NCI-H2227 (cell line): ENCODE data around the gene GRID2.

Experiments used
- DNase-seq: peaks from one replicate; lab custom pipeline; 2025; ENCODE audit not compliant: unreplicated experiment; lab: John Stamatoyannopoulos, UW

Gene GRID2

DNA sequence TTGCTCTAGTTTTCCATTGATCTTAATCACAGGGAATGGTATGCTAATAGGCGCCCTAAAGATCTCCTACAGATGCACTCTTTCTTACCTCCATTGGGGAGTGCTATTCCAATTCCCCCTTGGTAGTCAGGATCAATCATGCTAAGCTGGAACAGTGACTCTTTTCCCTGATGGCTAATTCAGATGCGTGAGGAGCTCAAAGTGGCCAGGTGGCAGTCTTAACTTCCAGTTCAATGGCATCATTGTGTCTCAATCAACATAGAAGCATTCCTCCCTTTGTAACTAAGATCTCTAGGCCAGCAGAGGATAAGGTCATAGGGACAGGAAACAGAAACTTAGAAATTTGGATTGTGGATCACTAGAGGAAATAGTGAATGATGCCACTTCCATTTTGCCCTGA lies 216.8 kb downstream of the GRID2 start:
- no peak for DNase-seq

DNA sequence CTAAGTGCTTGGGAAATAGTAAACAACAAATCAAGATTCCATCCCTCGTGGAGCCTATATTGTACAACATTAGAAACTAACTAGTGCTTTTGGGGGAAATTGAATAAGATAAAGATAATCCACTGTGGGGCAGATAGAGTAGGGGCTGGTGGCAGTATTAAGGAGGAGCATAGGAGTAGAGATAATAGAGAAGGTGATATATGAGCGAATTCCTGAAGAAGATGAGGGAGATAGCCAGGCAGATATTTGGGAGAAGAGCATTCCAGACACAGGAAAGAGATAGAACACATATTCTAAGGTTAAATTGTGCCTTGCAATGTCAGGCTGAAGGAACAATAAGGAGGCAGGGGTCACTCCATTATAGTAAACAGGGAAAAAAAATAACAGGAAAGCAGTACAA lies 218.2 kb downstream of the GRID2 start:
- DNase-seq, result no peak

DNA sequence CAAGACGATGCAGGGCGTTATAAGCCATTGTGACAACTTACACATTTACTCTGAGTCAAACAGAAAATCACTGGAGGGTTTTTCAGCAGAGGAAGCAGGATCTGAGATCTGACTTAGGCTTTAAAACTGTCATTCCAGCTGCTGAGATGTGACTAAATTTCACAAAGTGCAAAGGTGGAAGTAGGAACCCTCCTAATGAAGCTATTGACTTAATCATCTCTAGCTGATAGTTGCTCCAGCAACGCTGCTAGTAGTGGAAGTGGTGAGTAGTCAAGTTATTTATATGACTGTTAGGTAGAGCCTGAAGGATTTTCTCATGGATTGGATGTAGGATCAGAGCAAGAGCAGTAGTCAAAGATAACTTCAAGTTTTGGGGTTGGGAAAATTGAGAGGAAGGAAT lies 218.6 kb downstream of the GRID2 start:
- DNase-seq, result no peak

DNA sequence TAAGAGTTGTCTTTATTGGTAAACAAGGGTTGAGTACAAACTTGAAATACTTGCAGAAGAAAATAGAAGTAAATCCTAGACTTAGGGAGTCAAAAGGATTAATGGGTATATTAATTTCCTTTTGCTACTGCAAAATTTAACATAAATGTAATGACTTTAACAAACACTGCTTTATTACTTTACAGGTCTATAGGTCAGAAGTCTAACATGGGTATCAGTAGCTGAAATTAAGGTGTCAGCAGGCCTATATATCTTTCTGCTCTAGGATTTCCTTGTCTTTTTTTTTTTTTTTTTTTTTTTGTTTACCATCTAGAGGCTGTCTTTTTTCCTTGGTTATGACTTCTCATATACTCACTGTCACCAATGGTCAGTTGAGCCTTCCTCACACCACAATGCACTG lies 220.4 kb downstream of the GRID2 start:
- no peak for DNase-seq

DNA sequence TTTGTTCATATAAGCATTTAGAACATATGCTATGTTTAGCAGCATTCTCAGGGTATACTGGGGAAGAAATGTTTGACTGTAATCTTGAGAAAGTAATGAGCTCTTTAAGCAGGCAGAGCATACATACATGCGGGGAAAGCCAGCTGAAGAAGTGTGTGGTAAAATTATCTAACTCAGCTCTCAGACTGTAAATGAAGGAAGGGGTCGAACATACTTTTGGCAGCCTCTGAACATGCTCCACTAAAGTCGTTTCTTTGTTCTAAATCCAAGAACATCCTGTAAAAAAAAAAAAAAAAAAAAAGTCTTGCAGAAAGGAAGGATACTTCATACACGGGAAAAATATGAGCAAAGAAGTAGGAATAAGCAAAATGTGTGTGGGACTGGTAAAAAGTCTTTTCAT lies 224.8 kb downstream of the GRID2 start:
- DNase-seq, result no peak

DNA sequence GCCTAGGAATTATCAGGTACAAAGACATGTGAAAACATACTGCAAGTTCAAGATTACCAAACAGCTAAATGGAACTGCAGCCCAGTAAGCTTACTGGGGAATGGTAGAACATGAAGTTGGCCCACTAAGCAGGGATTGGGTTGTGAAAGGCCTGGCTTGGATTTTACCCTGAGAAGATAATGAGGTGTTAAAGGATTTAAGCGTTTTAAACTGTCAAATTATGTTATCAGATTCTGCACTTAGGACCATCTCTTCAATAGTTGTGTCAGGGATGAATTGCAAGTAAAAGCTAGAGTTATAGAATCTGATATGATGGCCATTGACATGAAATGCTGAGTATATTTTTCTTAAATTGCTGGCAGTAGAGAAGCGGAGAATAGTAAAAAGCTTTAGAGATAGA lies 225.7 kb downstream of the GRID2 start:
- no peak for DNase-seq

DNA sequence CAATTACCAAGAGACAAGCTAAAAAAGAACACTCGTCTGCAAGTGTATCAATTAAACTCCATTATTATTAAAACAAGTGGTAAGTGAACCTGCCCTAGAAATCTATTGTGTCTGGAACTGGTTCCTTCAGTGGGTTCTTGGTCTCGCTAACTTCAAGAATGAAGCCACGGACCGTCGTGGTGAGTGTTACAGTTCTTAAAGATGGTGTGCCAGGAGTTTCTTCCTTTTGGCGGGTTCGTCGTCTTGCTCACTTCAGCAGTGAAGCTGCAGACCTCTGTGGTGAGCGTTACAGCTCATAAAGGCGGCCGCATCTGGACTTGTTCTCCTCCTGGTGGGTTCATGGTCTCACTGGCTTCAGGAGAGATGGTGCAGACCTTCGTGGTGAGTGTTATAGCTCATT lies 231.8 kb downstream of the GRID2 start:
- DNase-seq, result no peak

DNA sequence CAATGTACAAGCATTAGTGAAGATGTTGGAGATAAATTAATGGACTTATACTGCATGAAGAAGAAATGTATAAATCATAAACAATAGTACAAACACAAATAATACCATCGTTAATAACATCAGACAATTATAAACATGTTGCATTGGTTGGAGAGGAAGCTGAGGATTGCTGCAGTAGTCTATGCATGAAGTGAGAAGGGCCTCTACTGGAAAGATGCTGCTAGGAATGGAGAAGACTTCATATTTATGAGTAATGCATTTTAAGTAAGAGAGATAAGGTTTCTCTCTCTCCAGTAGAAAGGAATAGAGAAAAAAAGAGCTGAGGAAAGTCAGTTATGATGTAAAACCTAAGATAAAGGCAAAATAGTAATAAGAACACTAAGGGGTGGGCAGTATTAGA lies 247.8 kb downstream of the GRID2 start:
- DNase-seq, result no peak

DNA sequence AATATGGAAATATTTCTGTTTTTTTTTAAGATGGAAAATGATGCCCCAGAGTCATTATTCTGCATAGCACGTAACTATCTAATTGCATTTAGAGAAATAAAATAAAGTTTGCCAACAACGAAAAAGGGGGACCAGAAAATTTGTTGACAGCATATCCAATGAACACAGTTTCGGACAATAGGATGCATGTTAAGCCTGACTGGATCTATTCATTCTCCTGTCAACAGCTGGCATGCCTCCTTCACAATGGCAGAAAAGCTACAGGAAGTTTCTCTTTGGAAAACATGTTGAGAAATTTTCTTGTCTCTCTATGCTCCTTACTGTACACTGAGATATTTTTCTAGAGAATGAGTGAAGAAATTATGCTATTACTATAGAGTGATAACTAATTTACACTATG lies 262.5 kb downstream of the GRID2 start:
- no peak for DNase-seq

DNA sequence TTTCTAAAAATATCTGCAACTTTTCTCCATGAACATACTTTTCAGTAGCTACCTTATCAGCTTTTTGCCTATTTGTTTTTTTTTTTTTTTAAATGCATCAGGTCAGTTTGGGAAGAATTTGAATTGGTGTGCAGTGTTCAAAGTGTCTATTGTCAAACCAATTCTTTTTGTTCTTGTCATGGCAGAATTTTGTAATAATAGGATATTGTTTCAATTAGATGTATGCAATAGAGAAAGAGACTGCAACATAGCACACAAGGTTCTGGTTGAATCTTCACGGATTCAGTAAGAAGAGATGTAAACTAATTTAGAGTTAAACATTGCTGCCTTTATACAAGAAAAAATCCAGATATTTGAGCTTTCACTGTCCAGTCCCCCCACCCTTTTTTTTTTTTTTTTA lies 277.1 kb downstream of the GRID2 start:
- DNase-seq, result no peak

DNA sequence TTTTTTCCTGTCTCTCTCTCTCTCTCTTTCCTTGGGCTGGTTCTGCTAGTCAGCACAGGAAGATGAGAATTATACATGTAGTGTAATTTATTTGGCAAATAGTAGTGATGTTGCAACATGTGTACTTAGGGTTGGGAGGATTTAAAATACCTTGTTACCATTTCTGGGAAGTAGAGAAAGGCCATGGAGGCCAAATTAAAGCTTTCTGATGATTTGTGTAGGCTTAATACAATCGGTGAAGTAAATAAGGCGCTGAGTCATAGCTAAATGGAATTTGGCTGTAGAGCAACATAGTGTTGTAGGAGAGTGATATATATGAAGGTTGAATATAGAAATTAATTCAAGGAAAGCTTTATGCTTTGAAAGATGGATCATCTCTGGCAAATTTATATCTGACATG lies 295.3 kb downstream of the GRID2 start:
- DNase-seq, result no peak

DNA sequence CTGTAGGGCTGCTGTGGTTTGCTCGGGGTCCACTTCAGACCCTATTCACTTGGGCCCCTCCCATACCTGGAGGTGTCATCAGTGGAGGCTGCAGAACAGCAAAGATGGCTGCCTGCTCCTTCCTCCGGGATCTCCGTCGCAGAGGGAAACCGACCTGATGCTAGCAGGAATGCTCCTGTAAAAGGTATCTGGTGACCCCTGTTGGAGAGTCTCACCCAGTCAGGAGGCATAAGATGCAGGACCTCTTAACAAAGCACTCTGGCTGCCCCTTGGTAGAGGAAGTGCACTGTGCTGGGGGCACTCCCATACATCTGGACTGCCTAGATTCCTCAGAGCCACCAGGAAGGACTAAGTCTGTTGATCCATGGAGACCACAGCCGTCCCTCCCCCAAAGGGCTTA lies 296.9 kb downstream of the GRID2 start:
- no peak for DNase-seq

DNA sequence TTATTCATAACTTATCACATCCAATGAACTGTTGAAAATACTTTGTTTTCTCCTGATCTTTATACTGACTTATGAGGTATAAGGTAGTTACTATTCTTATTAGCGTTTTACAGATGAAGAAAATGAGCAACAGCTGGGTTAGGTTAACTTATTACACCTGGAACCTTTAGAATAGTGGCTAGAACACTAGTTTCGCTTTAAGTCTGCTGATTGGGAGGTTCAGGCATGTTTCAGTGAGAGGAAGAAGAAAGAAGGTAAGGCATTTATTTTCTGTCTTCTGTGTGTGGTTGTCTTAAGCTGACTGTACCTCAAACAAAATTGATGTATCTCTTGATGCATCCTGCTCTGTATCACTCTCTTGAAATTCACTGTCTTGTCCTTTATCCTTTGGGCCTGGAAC lies 302.5 kb downstream of the GRID2 start:
- no peak for DNase-seq

DNA sequence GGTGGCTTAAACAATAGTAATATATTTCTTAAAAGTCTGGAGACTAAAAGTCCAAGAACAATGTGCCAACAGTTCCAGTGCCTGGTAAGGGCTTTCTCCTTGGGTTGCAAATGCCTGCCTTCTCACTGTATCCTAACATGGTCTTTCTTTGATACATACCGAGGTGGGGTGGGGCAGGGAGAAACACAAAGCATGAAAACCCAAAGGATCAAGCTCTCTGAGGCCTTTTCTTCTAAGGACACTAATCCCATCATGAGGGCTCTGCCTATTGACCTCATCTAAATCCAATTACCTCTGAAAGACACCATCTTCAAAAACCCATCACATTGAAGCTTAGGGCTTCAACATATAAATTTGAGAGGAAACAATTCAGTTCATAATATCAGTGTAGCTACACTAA lies 311.3 kb downstream of the GRID2 start:
- DNase-seq, result no peak

DNA sequence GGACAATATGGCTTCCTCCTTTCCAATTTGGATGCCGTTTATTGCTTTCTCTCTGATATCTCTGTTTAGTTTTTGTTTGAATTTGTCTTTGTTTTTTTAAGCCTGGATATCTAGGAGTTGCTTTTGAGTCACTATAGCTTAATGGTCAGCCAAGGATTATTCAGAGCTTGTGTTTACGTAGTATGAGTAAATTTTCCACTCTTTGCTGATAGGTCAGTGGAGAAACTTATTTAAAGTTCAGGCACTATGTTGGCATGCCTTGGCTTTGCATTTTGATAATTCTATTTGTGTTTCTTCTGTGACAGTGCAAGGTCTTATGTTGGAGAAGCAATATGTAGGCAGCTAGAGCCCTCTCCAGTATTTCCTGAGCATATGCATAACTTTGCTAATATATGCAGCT lies 315.2 kb downstream of the GRID2 start:
- DNase-seq, result no peak

DNA sequence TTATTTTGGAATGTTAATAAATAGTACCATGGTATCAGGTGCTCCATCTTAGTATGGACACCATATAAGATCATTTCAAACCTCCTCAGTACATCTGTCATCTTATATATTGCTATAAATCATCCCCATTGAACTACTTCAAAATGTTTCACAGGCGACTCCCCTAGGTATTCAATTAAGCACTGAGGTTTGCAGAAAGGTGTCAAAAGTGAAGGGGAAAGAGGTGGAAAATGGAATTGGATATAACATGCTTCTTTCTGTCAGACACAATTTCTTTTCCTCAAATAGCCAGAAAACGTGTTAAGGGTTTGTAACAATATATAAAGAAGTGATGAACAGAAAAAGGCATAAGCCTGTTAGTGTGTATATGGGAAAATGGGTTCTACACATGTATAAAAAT lies 325.5 kb downstream of the GRID2 start:
- peak; percentile 20 for DNase-seq

DNA sequence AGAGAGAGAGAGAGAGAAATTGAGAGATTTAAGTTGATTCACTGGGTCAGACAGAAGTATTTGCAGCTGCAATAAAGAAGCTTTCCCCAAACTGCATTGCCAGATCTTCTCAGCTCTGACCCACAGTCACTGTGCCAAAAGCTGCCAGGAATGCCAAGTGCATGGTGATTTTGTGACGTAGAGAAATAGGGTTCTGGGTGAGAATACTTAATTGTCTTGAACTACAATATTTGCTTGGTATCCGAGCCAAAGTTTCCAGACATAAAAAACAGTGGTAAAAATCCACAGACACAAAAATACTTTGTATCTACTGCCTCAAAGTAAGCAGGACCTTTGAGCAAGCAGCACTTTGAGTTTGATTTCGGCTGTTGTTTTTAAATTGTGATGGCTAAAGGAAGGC lies 331.1 kb downstream of the GRID2 start:
- no peak for DNase-seq

DNA sequence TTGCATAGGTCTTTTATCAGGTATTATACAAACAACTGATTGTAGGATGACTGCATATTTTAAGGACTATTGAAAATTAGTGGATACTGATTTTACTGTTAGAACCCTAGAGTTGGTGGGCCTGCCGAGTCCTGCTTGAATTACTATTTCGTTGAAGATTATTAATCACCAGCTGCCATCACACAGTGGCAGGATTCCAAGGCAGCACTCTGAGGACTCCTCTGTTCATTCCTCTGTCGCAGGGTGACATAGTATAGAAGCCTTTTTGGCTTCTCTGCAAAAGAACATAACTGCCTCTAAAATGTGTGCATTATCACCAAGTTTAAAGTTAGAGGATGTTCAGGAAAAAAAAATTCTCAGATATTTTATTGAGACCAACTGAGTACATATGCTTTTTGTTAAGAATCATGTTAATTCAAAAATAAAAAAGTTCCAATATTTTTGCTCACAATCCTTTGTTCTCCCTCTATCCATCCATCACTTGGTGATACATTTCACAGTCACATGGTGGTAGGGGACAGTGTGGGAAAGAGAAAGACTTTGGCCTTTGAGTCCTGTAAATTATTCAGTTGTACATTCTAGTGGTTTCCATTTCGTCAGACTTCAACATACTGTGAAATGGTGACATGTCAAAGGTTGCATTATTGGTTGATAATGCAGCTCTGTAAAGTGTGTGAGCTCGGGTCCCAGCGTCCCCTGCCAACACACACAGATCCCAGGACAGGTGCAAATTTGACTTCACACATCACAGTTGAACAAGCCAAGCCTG lies 332.5 kb downstream of the GRID2 start:
- DNase-seq, result no peak

DNA sequence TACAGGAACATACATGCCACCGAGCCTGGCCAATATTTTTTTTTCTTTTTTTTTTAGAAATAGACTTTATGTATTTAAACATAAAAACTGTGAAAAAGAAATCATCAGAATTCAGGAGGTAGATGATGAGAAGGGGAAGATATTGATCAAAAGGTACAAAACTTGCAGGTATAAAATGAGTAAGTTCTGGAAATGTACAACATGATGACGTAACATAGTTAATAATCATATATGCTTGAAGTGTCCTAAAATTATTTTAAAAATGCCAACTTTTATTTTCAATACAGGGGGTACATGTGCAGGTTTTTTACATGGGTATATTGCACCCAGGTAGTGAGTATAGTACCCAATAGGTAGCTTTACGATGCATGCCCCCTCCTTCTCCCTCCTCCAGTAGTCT lies 337.6 kb downstream of the GRID2 start:
- no peak for DNase-seq

DNA sequence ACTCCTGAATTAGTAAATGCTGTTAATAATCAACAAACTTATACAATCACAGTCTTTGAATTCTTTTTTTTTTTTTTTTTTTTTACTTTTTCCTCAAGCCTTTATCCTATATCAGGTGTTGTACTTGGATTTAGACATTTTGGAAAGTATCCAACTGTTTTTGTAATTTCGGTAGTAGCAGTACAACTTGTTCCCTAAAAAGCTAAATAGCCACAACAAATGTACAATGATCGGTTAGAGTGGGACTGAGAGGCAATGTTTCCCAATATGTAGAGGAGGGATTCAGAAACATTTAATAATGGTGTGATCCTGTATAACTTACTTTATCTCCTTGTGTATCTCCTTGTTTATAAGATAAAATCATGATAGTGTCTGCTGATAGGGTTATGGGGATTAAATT lies 343.1 kb downstream of the GRID2 start:
- no peak for DNase-seq

DNA sequence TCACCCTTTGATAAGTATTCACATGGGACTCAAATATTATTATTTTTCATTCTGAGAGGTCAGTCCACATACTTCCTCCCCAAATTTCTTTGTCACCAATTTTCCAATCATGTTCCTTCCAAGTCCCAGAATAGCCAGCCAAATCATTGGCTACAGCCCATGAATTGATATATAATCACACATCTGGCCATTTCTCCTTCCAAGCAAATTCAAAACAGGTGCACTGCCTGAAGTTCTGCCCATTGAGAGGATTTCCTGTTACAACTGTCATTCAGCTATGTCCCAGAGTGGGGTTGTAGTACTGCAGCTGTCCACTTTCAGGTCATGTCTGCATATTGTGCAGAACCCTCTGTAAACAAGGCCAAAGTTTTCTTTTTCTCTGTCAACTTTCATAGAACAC lies 347.8 kb downstream of the GRID2 start:
- no peak for DNase-seq

DNA sequence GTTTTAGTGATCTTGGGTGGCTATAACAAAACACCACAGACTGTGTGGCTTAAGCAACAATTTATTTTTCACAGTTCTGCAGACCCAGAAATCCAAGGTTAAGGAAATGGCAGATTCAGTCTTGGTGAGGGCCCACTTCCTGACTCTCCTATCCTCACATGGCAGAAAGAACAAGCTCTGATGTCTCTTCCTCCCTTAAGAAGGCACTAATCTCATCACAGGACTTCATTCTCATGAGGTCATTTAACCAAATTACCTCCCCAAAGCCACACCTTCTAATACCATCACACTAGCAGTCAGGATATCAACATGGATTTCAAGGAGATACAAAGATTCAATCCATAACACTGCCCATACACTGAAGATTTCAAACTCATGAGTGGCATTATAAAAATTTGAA lies 350.3 kb downstream of the GRID2 start:
- no peak for DNase-seq

DNA sequence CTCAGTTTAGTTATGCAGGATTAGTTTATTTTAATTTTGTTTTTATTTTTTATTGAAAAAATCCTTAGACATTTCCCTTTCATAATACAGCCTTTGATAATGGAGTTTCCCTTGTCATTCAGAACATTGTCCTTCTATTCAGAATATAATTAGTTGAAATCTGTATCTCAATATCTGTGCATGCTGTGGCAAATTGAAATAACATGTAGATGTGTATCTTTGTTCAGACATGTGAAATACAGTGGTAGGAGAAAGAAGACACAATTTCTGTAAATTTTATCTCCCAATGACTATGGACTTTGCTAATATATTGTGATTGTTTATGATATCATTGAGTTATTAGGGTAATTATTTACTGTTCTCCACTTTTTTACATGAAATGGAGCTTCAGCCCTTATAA lies 353.9 kb downstream of the GRID2 start:
- no peak for DNase-seq

DNA sequence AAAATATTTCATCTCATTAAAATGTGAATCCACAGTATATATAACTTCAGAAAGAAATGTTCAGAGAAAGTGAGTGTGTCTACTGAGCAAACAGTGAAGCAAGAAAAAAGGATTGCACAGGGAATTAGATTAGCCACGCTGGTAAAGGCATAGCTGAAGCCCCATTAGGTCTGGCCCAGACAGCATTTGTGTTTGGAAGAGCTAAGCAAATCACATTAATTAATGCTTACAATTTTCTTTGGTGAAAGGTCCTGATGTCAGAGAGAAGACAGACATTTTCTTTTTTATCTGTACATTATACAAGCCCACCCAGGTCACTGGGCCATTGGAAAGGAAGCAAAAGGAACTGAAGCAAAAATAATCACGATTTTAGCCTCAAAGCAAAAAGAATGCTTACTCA lies 354.6 kb downstream of the GRID2 start:
- DNase-seq, result no peak
